ENCODE measurements around the gene PSAP. TPM values are rescaled to one million over a fixed set of nuclear protein-coding genes. Genes with fewer than 3 reads are reported as not detected.
A peak's percentile ranks its signal among the peaks of the same experiment; 100 is the strongest.

The PSAP gene
- total RNA-seq, 1 experiment from 2014 or later: 1,316 TPM

GRCh38 chr10:71827852-71828251 is 23.2 kb downstream of the PSAP start:
- H3K27me3 ChIP-seq (replicated peaks; ENCODE audit: control insufficient read depth, insufficient read depth, low read length): no peaks in the 10 kb centered on the region
- H3K36me3 ChIP-seq (ENCODE audit: control insufficient read depth, insufficient read depth, low read length): peaks cover 20% of the 10 kb centered on the region
- CTCF ChIA-PET: no interaction called here
- Mint-ChIP-seq H3K4me1 (ENCODE audit: low read depth, unreplicated experiment) (no peaks in the 10 kb centered on the region), H3K27ac (ENCODE audit: unreplicated experiment) (no peak overlapping the region), H3K36me3 (ENCODE audit: insufficient read depth, unreplicated experiment) (peaks cover 98% of the 10 kb centered on the region), H3K27me3 (ENCODE audit: insufficient read depth, unreplicated experiment) (no peaks in the 10 kb centered on the region), H3K9me3 (ENCODE audit: unreplicated experiment) (no peaks in the 10 kb centered on the region), H3K4me3 (ENCODE audit: unreplicated experiment) (no peak overlapping the region)
- intact Hi-C loops (cut with micrococcal nuclease; ENCODE audit: unreplicated experiment): no loop called here
- no TSS peak for BruUV-seq (replicated peaks)
- no peaks in the 10 kb centered on the region for H3K4me1 ChIP-seq
- POLR2A ChIA-PET: interaction anchor here (0.7 kb wide), 1 partner anchor 17 kb away, joined by 5 read pairs; no protein-coding TSS in a partner anchor
- TF ChIP-seq CTCF (IDR thresholded peaks at IDR 0.05; ENCODE audit: insufficient read depth in 1 of 2, low read depth in 1 of 2, low read length in 1 of 2, severe bottlenecking in 1 of 2, unreplicated experiment in 1 of 2): no peak
- no peak overlapping the region for H3K4me3 ChIP-seq (ENCODE audit: low read depth, low read length)
- DNase-seq: no peak
- H3K9me3 ChIP-seq: no peaks in the 10 kb centered on the region

- ChIA-PET POLR2A (no interaction called here), CTCF (interaction anchor here (0.6 kb wide), 1 partner anchor 22 kb away, joined by 3 read pairs; no protein-coding TSS in a partner anchor)
- no peaks in the 10 kb centered on the region for H3K4me1 Mint-ChIP-seq (ENCODE audit: low read depth, unreplicated experiment)
- Histone ChIP-seq H3K9me3 (no peaks in the 10 kb centered on the region), H3K27me3 (replicated peaks; ENCODE audit: control insufficient read depth, insufficient read depth, low read length) (no peaks in the 10 kb centered on the region), H3K4me1 (no peaks in the 10 kb centered on the region), H3K36me3 (ENCODE audit: control insufficient read depth, insufficient read depth, low read length) (peaks cover 16% of the 10 kb centered on the region), H3K4me3 (ENCODE audit: low read depth, low read length) (no peak overlapping the region)
- intact Hi-C loops (cut with micrococcal nuclease; ENCODE audit: unreplicated experiment): no loop called here
- H3K9me3 Mint-ChIP-seq (ENCODE audit: unreplicated experiment): no peaks in the 10 kb centered on the region
- no peak overlapping the region for H3K4me3 Mint-ChIP-seq (ENCODE audit: unreplicated experiment)
- H3K27me3 Mint-ChIP-seq (ENCODE audit: insufficient read depth, unreplicated experiment): no peaks in the 10 kb centered on the region
- peaks cover 98% of the 10 kb centered on the region for H3K36me3 Mint-ChIP-seq (ENCODE audit: insufficient read depth, unreplicated experiment)
- H3K27ac Mint-ChIP-seq (ENCODE audit: unreplicated experiment): no peak overlapping the region
- no TSS peak for BruUV-seq (replicated peaks)
- no peak for DNase-seq
- TF ChIP-seq CTCF (IDR thresholded peaks at IDR 0.05; ENCODE audit: insufficient read depth in 1 of 2, low read depth in 1 of 2, low read length in 1 of 2, severe bottlenecking in 1 of 2, unreplicated experiment in 1 of 2): no peak
Observed at GRCh38 chr10:71825217-71825616, 25.8 kb downstream of the PSAP start.

GRCh38 chr10:71824333-71824732 is 26.7 kb downstream of the PSAP start:
- DNase-seq: no peak
- Histone ChIP-seq H3K4me1 (no peaks in the 10 kb centered on the region), H3K36me3 (ENCODE audit: control insufficient read depth, insufficient read depth, low read length) (peaks cover 19% of the 10 kb centered on the region), H3K4me3 (ENCODE audit: low read depth, low read length) (no peak overlapping the region), H3K27me3 (replicated peaks; ENCODE audit: control insufficient read depth, insufficient read depth, low read length) (no peaks in the 10 kb centered on the region), H3K9me3 (no peaks in the 10 kb centered on the region)
- TF ChIP-seq CTCF (IDR thresholded peaks at IDR 0.05; ENCODE audit: insufficient read depth in 1 of 2, low read depth in 1 of 2, low read length in 1 of 2, severe bottlenecking in 1 of 2, unreplicated experiment in 1 of 2): no peak
- TSS peak; percentile 2 for BruUV-seq (replicated peaks)
- peaks cover 100% of the 10 kb centered on the region for H3K36me3 Mint-ChIP-seq (ENCODE audit: insufficient read depth, unreplicated experiment)
- H3K27me3 Mint-ChIP-seq (ENCODE audit: insufficient read depth, unreplicated experiment): no peaks in the 10 kb centered on the region
- H3K4me3 Mint-ChIP-seq (ENCODE audit: unreplicated experiment): no peak overlapping the region
- no peak overlapping the region for H3K27ac Mint-ChIP-seq (ENCODE audit: unreplicated experiment)
- H3K9me3 Mint-ChIP-seq (ENCODE audit: unreplicated experiment): no peaks in the 10 kb centered on the region
- ChIA-PET POLR2A (no interaction called here), CTCF (no interaction called here)
- H3K4me1 Mint-ChIP-seq (ENCODE audit: low read depth, unreplicated experiment): no peaks in the 10 kb centered on the region
- intact Hi-C loops (cut with micrococcal nuclease; ENCODE audit: unreplicated experiment): no loop called here
